A673 (cell line): Measurements from ENCODE around the gene SYNGR3. TPM values are rescaled to one million over a fixed set of nuclear protein-coding genes. Genes with fewer than 3 reads are reported as not detected.

ENCODE experiments used
- BruUV-seq: library from RNA; stranded (reverse); fragments of 400-500 nt; replicated peaks from 2 replicates; lab custom pipeline; 2021; lab: Mats Ljungman, UMichigan
- CTCF ChIA-PET: fragments of 300-600 bp; sonication (Branson Sonifier 250); formaldehyde crosslinking; loops from one replicate; lab custom pipeline; 2022; ENCODE audit warnings: antibody characterized with exemption; lab: Charles Lee
- POLR2A ChIA-PET: fragments of 300-600 bp; sonication (Branson Sonifier 250); formaldehyde crosslinking; loops from one replicate; lab custom pipeline; 2022; ENCODE audit warnings: antibody characterized with exemption; ENCODE audit not compliant: low non-redundant PET; lab: Charles Lee
- DNase-seq: peaks from one replicate; pipeline ENCODE4 v3.0.0-alpha.2; 2015; ENCODE audit warnings: low spot score
- H3K27ac ChIP-seq: fragments of 200-600 bp; sonication (generic); 2 replicates; pipeline ENCODE4 v1.5.1; 2016; ENCODE audit warnings: mixed run types, low read depth, mild to moderate bottlenecking, mixed read lengths, antibody characterized with exemption, low read length; ENCODE audit not compliant: poor library complexity, severe bottlenecking
- H3K27me3 ChIP-seq: fragments of 200-600 bp; sonication (generic); replicated peaks from 2 replicates; pipeline ENCODE4 v1.6.1; 2017; ENCODE audit warnings: mixed run types, low read depth, mild to moderate bottlenecking, mixed read lengths, antibody characterized with exemption, low read length; ENCODE audit not compliant: insufficient read depth, poor library complexity
- H3K36me3 ChIP-seq: fragments of 200-600 bp; sonication (generic); 2 replicates; pipeline ENCODE4 v1.6.1; 2016; ENCODE audit warnings: mixed run types, mild to moderate bottlenecking, mixed read lengths, antibody characterized with exemption, low read length; ENCODE audit not compliant: insufficient read depth, poor library complexity, severe bottlenecking
- H3K4me1 ChIP-seq: fragments of 200-600 bp; sonication (generic); 2 replicates; pipeline ENCODE4 v1.6.1; 2017; ENCODE audit warnings: mixed run types, mild to moderate bottlenecking, mixed read lengths, antibody characterized with exemption, low read length; ENCODE audit not compliant: insufficient read depth, poor library complexity, severe bottlenecking
- H3K4me3 ChIP-seq: fragments of 200-600 bp; sonication (generic); 2 replicates; pipeline ENCODE4 v1.5.1; 2016; ENCODE audit warnings: low read depth, mixed run types, mild to moderate bottlenecking, mixed read lengths, low read length; ENCODE audit not compliant: poor library complexity, severe bottlenecking
- H3K9me3 ChIP-seq: fragments of 200-600 bp; sonication (generic); 2 replicates; pipeline ENCODE4 v1.6.1; 2016; ENCODE audit warnings: mixed run types, low read depth, mild to moderate bottlenecking, mixed read lengths, antibody characterized with exemption, low read length; ENCODE audit not compliant: poor library complexity, severe bottlenecking
- CTCF ChIP-seq: fragments of 300-800, 200-600 bp; sonication (generic); conservative IDR thresholded peaks from 2 replicates; pipeline ENCODE4 v1.5.1; 2017; ENCODE audit warnings: low read depth, mild to moderate bottlenecking, antibody characterized with exemption, low read length, moderate library complexity, mixed read lengths
- EZH2 ChIP-seq: fragments of 200-600 bp; sonication (generic); IDR thresholded peaks from 2 replicates; pipeline ENCODE4 v1.6.1; 2017; ENCODE audit warnings: borderline replicate concordance, low read depth, mild to moderate bottlenecking, mixed read lengths, antibody characterized with exemption, low read length; ENCODE audit not compliant: poor library complexity, severe bottlenecking
- intact Hi-C: fragments of 100-400 bp; cut with micrococcal nuclease; formaldehyde crosslinking; loops from one replicate; pipeline ENCODE4 v1.10.0; 2022; ENCODE audit not compliant: unreplicated experiment
- total RNA-seq: library from RNA; stranded (reverse); gene quantifications from 2 replicates; pipeline ENCODE4 v1.2.3, GENCODE V29; 2021

The SYNGR3 gene
- total RNA-seq, 1 experiment from 2014 or later = 1.4 TPM

DNA sequence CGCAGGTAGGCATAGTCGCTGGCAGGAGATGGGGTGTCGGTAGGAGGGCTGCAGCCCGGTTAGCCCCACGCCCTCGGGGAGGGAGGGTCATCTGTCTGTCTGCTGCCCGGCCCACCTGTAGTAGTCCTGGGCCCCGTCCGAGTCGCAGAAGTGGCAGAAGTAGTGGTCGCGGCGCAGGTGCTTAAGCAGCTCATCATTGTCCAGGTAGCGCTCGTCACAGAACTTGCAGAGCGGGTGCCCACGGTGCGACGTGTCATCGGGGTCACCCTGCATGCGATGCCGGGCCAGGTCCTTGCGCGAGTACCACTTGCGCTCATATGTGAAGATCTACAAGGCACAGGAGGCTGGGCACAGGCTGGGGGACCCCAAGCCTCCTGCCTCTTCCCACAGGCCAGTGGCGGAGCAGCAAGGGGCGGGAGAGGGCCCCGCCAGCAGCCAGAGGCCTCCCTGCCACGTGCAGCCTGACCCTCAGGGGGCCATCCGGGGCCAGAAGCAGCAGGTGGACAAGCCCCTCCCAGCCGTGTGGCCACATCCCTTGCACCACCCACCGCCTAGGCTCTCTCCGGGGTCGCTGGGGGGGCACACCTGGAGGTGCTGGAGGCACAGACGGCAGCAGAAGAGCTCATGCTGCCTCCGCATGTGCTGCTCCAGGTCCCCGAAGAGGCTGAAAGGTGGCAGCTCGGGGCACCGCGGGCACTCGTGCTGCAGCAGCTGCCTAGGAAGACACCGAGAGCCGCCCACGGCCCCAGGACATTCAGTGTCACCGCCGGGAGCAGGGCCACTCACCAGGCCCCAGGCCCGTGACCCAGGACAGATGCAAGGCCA lies 12.8 kb downstream of the SYNGR3 start:
- DNase-seq = no peak
- Histone ChIP-seq H3K27ac (no peak overlapping the region), H3K4me3 (no peak overlapping the region), H3K9me3 (no peaks in the 10 kb centered on the region), H3K4me1 (peaks cover 26% of the 10 kb centered on the region), H3K27me3 (no peaks in the 10 kb centered on the region), H3K36me3 (peaks cover 56% of the 10 kb centered on the region)
- intact Hi-C loops = loop anchor here (10.0 kb wide), 1 partner anchor 212 kb away; the partner anchor contains the start of genes BRICD5 and PGP
- CTCF ChIA-PET = no interaction called here
- no TSS peak for BruUV-seq
- POLR2A ChIA-PET = interaction anchor here (0.6 kb wide), 1 partner anchor 212 kb away, joined by 3 read pairs; the partner anchor contains the start of gene PGP
- TF ChIP-seq EZH2 (no peak), CTCF (no peak)

DNA sequence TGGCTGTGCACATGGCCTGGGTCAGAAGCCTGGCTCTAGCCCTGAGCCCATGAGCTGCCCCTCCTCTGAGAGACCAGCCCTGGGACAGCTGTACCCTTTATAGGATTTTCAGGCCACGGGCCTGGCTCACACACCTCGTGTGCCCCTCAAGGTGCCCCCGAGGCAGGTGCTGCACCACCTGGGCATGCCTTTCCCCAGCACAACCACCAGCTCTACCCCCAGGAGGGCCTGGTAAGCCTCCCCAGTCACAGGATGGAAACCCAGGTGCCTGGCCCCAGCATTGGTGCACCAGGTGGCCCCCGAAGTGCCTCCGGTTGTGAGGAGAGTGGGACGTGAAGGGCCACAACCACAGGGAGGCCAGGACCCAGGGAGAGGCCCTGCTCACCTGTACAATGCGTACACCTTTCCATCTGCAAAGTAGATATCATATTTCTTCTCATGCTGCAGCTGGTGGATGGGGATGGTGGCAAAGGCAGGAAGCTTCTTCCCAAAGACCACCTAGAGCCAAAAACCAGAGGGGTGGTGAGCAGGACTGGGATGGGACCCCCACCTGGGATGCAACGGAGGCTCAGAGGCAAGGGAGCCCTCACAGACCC lies 13.6 kb downstream of the SYNGR3 start:
- Histone ChIP-seq H3K27ac (no peak overlapping the region), H3K36me3 (peaks cover 49% of the 10 kb centered on the region), H3K4me1 (peaks cover 34% of the 10 kb centered on the region), H3K9me3 (no peaks in the 10 kb centered on the region), H3K27me3 (no peaks in the 10 kb centered on the region), H3K4me3 (no peak overlapping the region)
- no peak for DNase-seq
- POLR2A ChIA-PET = interaction anchor here (0.6 kb wide), 1 partner anchor 211 kb away, joined by 3 read pairs; the partner anchor contains the start of gene PGP
- no TSS peak for BruUV-seq
- intact Hi-C loops = loop anchor here (10.0 kb wide), 1 partner anchor 211 kb away; the partner anchor contains the start of genes BRICD5 and PGP
- CTCF ChIA-PET = no interaction called here
- TF ChIP-seq CTCF = no peak
- no peak for TF ChIP-seq EZH2

- Histone ChIP-seq H3K27me3 (no peaks in the 10 kb centered on the region), H3K9me3 (no peaks in the 10 kb centered on the region), H3K4me3 (no peak overlapping the region), H3K36me3 (peaks cover 44% of the 10 kb centered on the region), H3K4me1 (peaks cover 38% of the 10 kb centered on the region), H3K27ac (peak overlapping the region; percentile 37)
- POLR2A ChIA-PET = interaction anchor here (0.6 kb wide), 1 partner anchor 142 kb away, joined by 6 read pairs; no protein-coding TSS in a partner anchor
- no TSS peak for BruUV-seq
- peak; percentile 90 for DNase-seq
- intact Hi-C loops = loop anchor here (10.0 kb wide), 1 partner anchor 211 kb away; the partner anchor contains the start of genes BRICD5 and PGP
- CTCF ChIA-PET = interaction anchor here (0.6 kb wide), 1 partner anchor 44 kb away, joined by 4 read pairs; the partner anchor contains the start of genes NTHL1 and TSC2
- TF ChIP-seq CTCF (peak; percentile 82), EZH2 (no peak)
These were observed 14.3 kb downstream of the SYNGR3 start for GRCh38 chr16:2003827-2004641.
